Neuronal stem cell (in vitro differentiated cells): Measurements from ENCODE around the gene THSD4.
"Not testable (repeated sequence)": the region's sequence is repeated elsewhere in the genome, so short reads cannot be mapped to it uniquely, and the experiment has no call there.

ENCODE experiments used
- DNase-seq: peaks from one replicate; pipeline ENCODE4 v3.0.0-alpha.2; 2013; ENCODE audit warnings: low spot score
- H2AFZ ChIP-seq: one replicate; pipeline ENCODE4 v1.6.1; 2013; ENCODE audit warnings: mild to moderate bottlenecking, low read length, inconsistent platforms
- H2AK5ac ChIP-seq: 2 replicates; pipeline ENCODE4 v1.6.1; 2013; ENCODE audit warnings: low read depth, mild to moderate bottlenecking, inconsistent platforms, low read length, moderate library complexity, mixed read lengths
- H2BK120ac ChIP-seq: 2 replicates; pipeline ENCODE4 v1.6.1; 2013; ENCODE audit warnings: low read depth, mild to moderate bottlenecking, inconsistent platforms, low read length, moderate library complexity, mixed read lengths
- H2BK12ac ChIP-seq: one replicate; pipeline ENCODE4 v1.6.1; 2013; ENCODE audit warnings: low read length, inconsistent platforms
- H2BK15ac ChIP-seq: 2 replicates; pipeline ENCODE4 v1.6.1; 2013; ENCODE audit warnings: mild to moderate bottlenecking, low read length, inconsistent platforms, mixed read lengths
- H2BK5ac ChIP-seq: one replicate; pipeline ENCODE4 v1.6.1; 2013; ENCODE audit warnings: inconsistent platforms, mild to moderate bottlenecking, low read length, moderate library complexity
- H3K14ac ChIP-seq: one replicate; pipeline ENCODE4 v1.6.1; 2013; ENCODE audit warnings: low read length, inconsistent platforms
- H3K18ac ChIP-seq: 2 replicates; pipeline ENCODE4 v1.6.1; 2013; ENCODE audit warnings: low read length, inconsistent platforms
- H3K23ac ChIP-seq: 2 replicates; pipeline ENCODE4 v1.6.1; 2013; ENCODE audit warnings: low read depth, mild to moderate bottlenecking, mixed read lengths, low read length, inconsistent platforms; ENCODE audit not compliant: poor library complexity
- H3K27ac ChIP-seq: replicated peaks from 3 replicates; pipeline ENCODE4 v1.5.1; 2013; ENCODE audit warnings: low read length, inconsistent platforms
- H3K27me3 ChIP-seq, 3 experiments: 2 replicates each; pipeline ENCODE4 v1.6.1; 2013; ENCODE audit warnings: low read length in 3 of 3, mild to moderate bottlenecking in 2 of 3, inconsistent platforms in 1 of 3, low read depth in 1 of 3, mixed read lengths in 1 of 3, moderate library complexity in 1 of 3; ENCODE audit not compliant: control insufficient read depth in 3 of 3, insufficient read depth in 3 of 3
- H3K36me3 ChIP-seq, 2 donors: replicated peaks in 1 of 2; 2 replicates each; pipeline ENCODE4 v1.6.1; 2013; ENCODE audit warnings: low read length in 2 of 2; ENCODE audit not compliant: control insufficient read depth in 2 of 2, insufficient read depth in 2 of 2
- H3K4ac ChIP-seq: 2 replicates; pipeline ENCODE4 v1.6.1; 2013; ENCODE audit warnings: inconsistent platforms, mild to moderate bottlenecking, low read length, moderate library complexity
- H3K4me1 ChIP-seq, 2 donors: 1 replicate in 1 of 2; 2 replicates in 1 of 2; pipeline ENCODE4 v1.6.1; 2013; ENCODE audit warnings: low read length in 2 of 2, low read depth in 1 of 2; ENCODE audit not compliant: control insufficient read depth in 2 of 2, insufficient read depth in 1 of 2
- H3K4me2 ChIP-seq: one replicate; pipeline ENCODE4 v1.6.1; 2013; ENCODE audit warnings: mild to moderate bottlenecking, low read length, inconsistent platforms; ENCODE audit not compliant: insufficient read depth, poor library complexity, severe bottlenecking
- H3K4me3 ChIP-seq, 2 donors: 2 replicates each; pipeline ENCODE4 v1.5.1; 2013; ENCODE audit warnings: low read length in 2 of 2, mild to moderate bottlenecking in 2 of 2, inconsistent platforms in 1 of 2, moderate library complexity in 1 of 2
- H3K79me1 ChIP-seq: one replicate; pipeline ENCODE4 v1.6.1; 2013; ENCODE audit warnings: low read depth, mild to moderate bottlenecking, inconsistent platforms, low read length, moderate library complexity
- H3K9ac ChIP-seq: one replicate; pipeline ENCODE4 v1.6.1; 2013; ENCODE audit warnings: mild to moderate bottlenecking, low read depth, low read length, inconsistent platforms; ENCODE audit not compliant: poor library complexity
- H3K9me3 ChIP-seq, 2 donors: replicated peaks in 1 of 2; 2 replicates each; pipeline versions ENCODE3 to v1.6.1; 2013; ENCODE audit warnings: low read length in 2 of 2, mild to moderate bottlenecking in 2 of 2, inconsistent platforms in 1 of 2, low read depth in 1 of 2, mixed read lengths in 1 of 2, moderate library complexity in 1 of 2; ENCODE audit not compliant: control insufficient read depth in 2 of 2, insufficient read depth in 1 of 2
- H4K8ac ChIP-seq: one replicate; pipeline ENCODE4 v1.6.1; 2013; ENCODE audit warnings: low read depth, mild to moderate bottlenecking, inconsistent platforms, low read length, moderate library complexity
- H4K91ac ChIP-seq: one replicate; pipeline ENCODE4 v1.6.1; 2013; ENCODE audit warnings: low read length, low read depth, mild to moderate bottlenecking, inconsistent platforms; ENCODE audit not compliant: poor library complexity
- WGBS, 2 donors: extraction: QIAGEN DNeasy Blood & Tissue Kit; methylation state at CpG; one replicate each; pipeline ENCODE4 v1.1.7; 2013; ENCODE audit warnings: missing lambda C conversion rate in 2 of 2, mixed read lengths in 1 of 2; ENCODE audit not compliant: insufficient read length in 2 of 2, insufficient replicate concordance in 1 of 2; ENCODE audit errors: extremely low coverage in 2 of 2; 5-methylcytosine and 5-hydroxymethylcytosine counted together

THSD4 gene

GRCh38 chr15:71664622-71665021 lies 549.4 kb downstream of the THSD4 start:
- Histone ChIP-seq H2AK5ac (no peak overlapping the region), H3K4ac (no peak overlapping the region), H2BK12ac (no peak overlapping the region), H4K91ac (no peak overlapping the region), H3K23ac (no peak overlapping the region), H3K4me2 (no peak overlapping the region), H2BK15ac (no peak overlapping the region), H3K4me1 (peaks cover 0 to 2% of the 10 kb centered on the region in 2 donors), H3K4me3 (no peak overlapping the region), H2AFZ (no peak overlapping the region), H3K14ac (no peak overlapping the region), H3K79me1 (no peaks in the 10 kb centered on the region), H3K36me3 (no peaks in the 10 kb centered on the region), H2BK5ac (no peak overlapping the region), H4K8ac (no peak overlapping the region), H3K27ac (no peak overlapping the region), H2BK120ac (no peak overlapping the region), H3K27me3 (no peaks in the 10 kb centered on the region), H3K9ac (no peak overlapping the region), H3K9me3 (no peaks in the 10 kb centered on the region), H3K18ac (no peak overlapping the region)
- no peak for DNase-seq
- WGBS, 2 donors: no CpG with 5 or more reads among the region's 1 CpG

DNA sequence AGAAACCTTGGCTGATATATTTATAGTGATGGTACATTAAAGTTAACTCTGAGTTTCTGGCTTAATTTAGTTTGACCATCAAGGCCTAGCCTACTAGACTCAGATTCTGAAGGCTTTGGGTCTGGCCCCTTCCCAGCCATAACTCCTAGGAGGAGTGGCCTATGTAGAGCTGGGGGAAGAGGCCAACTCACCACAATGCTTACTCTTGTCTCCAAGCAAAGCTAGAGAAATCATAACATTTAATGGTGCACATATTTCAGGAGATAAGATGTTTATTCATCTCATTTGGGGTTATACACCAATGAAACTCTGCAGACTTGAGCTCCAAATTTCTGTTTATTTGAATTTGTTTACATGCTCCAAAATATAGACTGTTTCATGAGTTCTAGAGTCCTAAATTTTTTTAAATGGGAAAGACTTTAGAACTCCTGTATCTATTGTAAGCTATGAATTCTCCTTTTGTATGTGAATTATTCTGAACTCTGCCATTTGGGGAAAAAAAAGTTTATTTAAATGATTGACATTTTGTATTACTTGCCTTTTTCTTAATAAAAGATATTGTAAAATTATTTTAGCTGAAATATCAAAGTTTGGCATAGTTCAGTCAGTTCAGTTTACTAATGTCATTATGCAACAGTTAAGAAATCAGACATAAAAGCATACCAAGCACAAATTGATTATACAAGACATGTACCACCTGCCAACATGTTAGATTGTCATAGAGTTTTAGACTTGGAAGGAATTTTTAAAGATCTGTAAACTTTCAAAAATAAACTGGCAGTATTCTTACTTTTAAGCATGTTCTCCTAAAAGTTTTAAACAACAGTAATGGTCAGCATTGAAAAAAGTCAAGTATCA lies 551.7 kb downstream of the THSD4 start:
- Histone ChIP-seq H2BK15ac (no peak overlapping the region), H3K18ac (no peak overlapping the region), H3K9ac (no peak overlapping the region), H3K27ac (no peak overlapping the region), H2BK120ac (no peak overlapping the region), H2BK5ac (no peak overlapping the region), H3K79me1 (no peaks in the 10 kb centered on the region), H4K8ac (no peak overlapping the region), H3K4me1 (no peaks in the 10 kb centered on the region), H3K14ac (no peak overlapping the region), H3K4me3 (no peak overlapping the region), H3K36me3 (no peaks in the 10 kb centered on the region), H3K4me2 (no peak overlapping the region), H4K91ac (no peak overlapping the region), H2AFZ (no peak overlapping the region), H3K4ac (no peak overlapping the region), H3K23ac (no peak overlapping the region), H3K27me3 (no peaks in the 10 kb centered on the region), H2AK5ac (no peak overlapping the region), H3K9me3 (no peaks in the 10 kb centered on the region), H2BK12ac (no peak overlapping the region)
- DNase-seq: no peak

DNA sequence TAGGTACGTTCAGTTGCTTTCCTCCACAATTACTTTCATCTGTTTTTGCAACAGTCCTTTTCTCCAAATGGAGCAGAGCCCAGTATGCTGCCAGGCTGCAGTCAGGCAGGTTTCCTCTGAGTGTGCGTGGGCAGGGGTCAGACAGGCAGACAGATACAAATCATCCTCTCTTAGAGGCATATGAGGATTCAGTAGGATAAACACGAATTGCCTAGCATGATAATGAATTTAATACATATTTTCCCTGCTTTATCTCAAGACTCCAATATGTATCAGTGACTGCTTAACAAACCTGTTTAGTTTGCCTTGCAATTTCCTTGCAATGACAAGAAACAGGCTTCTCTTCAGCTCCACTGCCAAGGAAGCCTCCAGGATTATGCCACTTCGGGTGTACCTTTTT lies 554.4 kb downstream of the THSD4 start:
- no peak overlapping the region for H3K9ac ChIP-seq
- H4K8ac ChIP-seq: no peak overlapping the region
- H3K27me3 ChIP-seq: no peaks in the 10 kb centered on the region
- no peak for DNase-seq
- no peak overlapping the region for H2AFZ ChIP-seq
- H3K4me1 ChIP-seq: no peaks in the 10 kb centered on the region
- no peaks in the 10 kb centered on the region for H3K36me3 ChIP-seq
- no peak overlapping the region for H2BK15ac ChIP-seq
- H3K79me1 ChIP-seq: no peaks in the 10 kb centered on the region
- no peak overlapping the region for H3K14ac ChIP-seq
- no peak overlapping the region for H3K4me2 ChIP-seq
- H3K23ac ChIP-seq: no peak overlapping the region
- no peak overlapping the region for H3K18ac ChIP-seq
- H3K9me3 ChIP-seq: no peaks in the 10 kb centered on the region
- H2BK5ac ChIP-seq: no peak overlapping the region
- no CpG with 5 or more reads among the region's 4 CpGs for WGBS, 2 donors
- H4K91ac ChIP-seq: no peak overlapping the region
- no peak overlapping the region for H2AK5ac ChIP-seq
- H3K4ac ChIP-seq: no peak overlapping the region
- no peak overlapping the region for H3K27ac ChIP-seq
- no peak overlapping the region for H2BK120ac ChIP-seq
- H3K4me3 ChIP-seq: no peak overlapping the region
- H2BK12ac ChIP-seq: no peak overlapping the region

GRCh38 chr15:71670222-71670621 lies 555.0 kb downstream of the THSD4 start:
- not testable (repeated sequence) for H2BK12ac ChIP-seq, H3K27ac ChIP-seq, H2BK15ac ChIP-seq, H2BK120ac ChIP-seq, H3K4me3 ChIP-seq, H2AK5ac ChIP-seq, H3K23ac ChIP-seq, H2BK5ac ChIP-seq, H3K4me2 ChIP-seq, H4K8ac ChIP-seq, H3K36me3 ChIP-seq, H3K14ac ChIP-seq, H3K4me1 ChIP-seq, H3K79me1 ChIP-seq, DNase-seq, H3K9ac ChIP-seq, H3K27me3 ChIP-seq, H2AFZ ChIP-seq, H3K4ac ChIP-seq, H3K9me3 ChIP-seq, H3K18ac ChIP-seq, H4K91ac ChIP-seq
- WGBS, 2 donors: no CpG with 5 or more reads among the region's 3 CpGs
